ENCODE data around the gene TMEM202. TPM values are rescaled to one million over a fixed set of nuclear protein-coding genes. Genes with fewer than 3 reads are reported as not detected.
"Not testable (repeated sequence)": the region's sequence is repeated elsewhere in the genome, so short reads cannot be mapped to it uniquely, and the experiment has no call there.

The TMEM202 gene
- total RNA-seq, 4 donors from 2014 or later, result not detected

DNA sequence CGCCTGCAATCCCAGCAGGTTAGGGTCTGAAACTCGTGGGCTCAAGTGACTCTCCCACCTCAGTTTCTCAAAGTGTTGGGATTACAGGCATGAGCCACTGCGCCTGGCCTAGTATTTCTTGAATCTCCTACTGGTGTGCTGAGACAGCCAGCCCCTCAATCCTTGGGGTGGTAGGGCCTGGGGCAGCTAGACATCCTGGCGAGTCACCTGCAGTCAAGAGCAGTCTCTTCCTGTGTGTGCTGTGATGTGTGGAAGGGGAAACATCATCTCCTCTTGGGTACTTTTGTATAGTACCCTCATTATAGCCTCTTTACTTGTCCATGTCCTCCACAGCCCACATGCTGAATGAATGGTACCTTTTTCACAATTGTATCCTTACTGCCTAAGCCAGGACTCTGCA is 17.4 kb upstream of the TMEM202 start:
- Histone ChIP-seq H3K9me3 (no peaks in the 10 kb centered on the region), H3K4me1 (peaks cover 5 to 10% of the 10 kb centered on the region in 2 donors), H3K27ac (no peak overlapping the region), H3K36me3 (no peaks in the 10 kb centered on the region), H3K27me3 (no peaks in the 10 kb centered on the region), H3K4me3 (no peak overlapping the region)
- intact Hi-C loops (cut with DNase I; ENCODE audit: low total_unique reads), result no loop called here
- TF ChIP-seq, protein P1, sequence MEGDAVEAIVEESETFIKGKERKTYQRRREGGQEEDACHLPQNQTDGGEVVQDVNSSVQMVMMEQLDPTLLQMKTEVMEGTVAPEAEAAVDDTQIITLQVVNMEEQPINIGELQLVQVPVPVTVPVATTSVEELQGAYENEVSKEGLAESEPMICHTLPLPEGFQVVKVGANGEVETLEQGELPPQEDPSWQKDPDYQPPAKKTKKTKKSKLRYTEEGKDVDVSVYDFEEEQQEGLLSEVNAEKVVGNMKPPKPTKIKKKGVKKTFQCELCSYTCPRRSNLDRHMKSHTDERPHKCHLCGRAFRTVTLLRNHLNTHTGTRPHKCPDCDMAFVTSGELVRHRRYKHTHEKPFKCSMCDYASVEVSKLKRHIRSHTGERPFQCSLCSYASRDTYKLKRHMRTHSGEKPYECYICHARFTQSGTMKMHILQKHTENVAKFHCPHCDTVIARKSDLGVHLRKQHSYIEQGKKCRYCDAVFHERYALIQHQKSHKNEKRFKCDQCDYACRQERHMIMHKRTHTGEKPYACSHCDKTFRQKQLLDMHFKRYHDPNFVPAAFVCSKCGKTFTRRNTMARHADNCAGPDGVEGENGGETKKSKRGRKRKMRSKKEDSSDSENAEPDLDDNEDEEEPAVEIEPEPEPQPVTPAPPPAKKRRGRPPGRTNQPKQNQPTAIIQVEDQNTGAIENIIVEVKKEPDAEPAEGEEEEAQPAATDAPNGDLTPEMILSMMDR (IDR thresholded peaks at IDR 0.05 in 4 of 5, conservative IDR thresholded peaks at IDR 0.05 in 1 of 5), result no peak
- no peak for TF ChIP-seq POLR2A (IDR thresholded peaks at IDR 0.05)
- in situ Hi-C loops (cut with MboI; ENCODE audit: low sequenced_read_pairs in 4 of 4), result no loop called here
- ATAC-seq, result no peak
- DNase-seq, result no peak

DNA sequence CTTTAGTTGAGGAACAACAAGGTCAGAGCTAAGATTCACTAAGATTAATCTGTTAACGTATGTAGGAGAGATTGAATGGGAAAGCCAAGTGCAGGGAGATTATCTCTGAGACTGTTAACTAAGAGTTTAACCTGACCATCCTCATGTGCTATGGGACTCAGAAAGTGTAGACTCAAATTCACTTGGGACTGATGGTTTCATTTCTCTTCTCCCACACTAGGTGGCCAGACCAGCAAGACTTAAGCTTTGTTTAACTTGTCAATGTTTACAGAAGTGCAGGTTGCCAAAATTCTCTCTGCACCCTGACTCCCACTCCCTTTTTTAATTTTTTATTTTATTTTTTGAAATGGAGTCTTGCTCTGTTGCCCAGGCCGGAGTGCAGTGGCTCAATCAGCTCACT is 16.0 kb upstream of the TMEM202 start:
- DNase-seq (no peak), ATAC-seq (no peak)
- no peak overlapping the region for H3K4me3 ChIP-seq
- no peak overlapping the region for H3K27ac ChIP-seq
- intact Hi-C loops (cut with DNase I; ENCODE audit: low total_unique reads), result no loop called here
- in situ Hi-C loops (cut with MboI; ENCODE audit: low sequenced_read_pairs in 4 of 4), result no loop called here
- no peaks in the 10 kb centered on the region for H3K9me3 ChIP-seq
- peaks cover 0 to 1% of the 10 kb centered on the region in 2 donors for H3K4me1 ChIP-seq
- TF ChIP-seq, protein P1 (IDR thresholded peaks at IDR 0.05 in 4 of 5, conservative IDR thresholded peaks at IDR 0.05 in 1 of 5), result no peak
- no peak for TF ChIP-seq POLR2A (IDR thresholded peaks at IDR 0.05)
- H3K36me3 ChIP-seq, result no peaks in the 10 kb centered on the region
- no peaks in the 10 kb centered on the region for H3K27me3 ChIP-seq

DNA sequence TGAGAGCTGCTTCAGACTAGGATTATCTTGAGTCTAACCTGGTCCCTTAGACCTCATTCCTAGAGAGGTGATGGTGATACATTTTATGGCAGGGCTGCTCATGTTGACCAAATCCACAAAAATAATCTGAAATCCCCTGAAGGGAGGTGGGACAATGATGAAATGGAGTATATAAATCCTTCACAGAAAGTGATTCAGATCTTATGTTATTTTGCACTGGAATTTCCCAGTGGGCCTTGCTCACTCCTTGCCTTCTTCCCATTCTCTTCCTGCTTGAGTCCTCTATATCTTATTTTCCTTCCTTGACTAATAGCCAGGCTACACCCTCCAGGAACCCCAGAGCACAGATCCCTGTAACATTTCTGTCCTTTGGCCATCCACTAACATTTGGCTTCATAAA is 10.4 kb upstream of the TMEM202 start:
- Histone ChIP-seq H3K36me3 (no peaks in the 10 kb centered on the region), H3K4me1 (no peaks in the 10 kb centered on the region), H3K27ac (no peak overlapping the region), H3K9me3 (no peaks in the 10 kb centered on the region), H3K4me3 (no peak overlapping the region), H3K27me3 (no peaks in the 10 kb centered on the region)
- TF ChIP-seq POLR2A (IDR thresholded peaks at IDR 0.05), result no peak
- TF ChIP-seq, protein P1 (IDR thresholded peaks at IDR 0.05 in 4 of 5, conservative IDR thresholded peaks at IDR 0.05 in 1 of 5), result no peak
- in situ Hi-C loops (cut with MboI; ENCODE audit: low sequenced_read_pairs in 4 of 4), result no loop called here
- DNase-seq, result no peak
- intact Hi-C loops (cut with DNase I; ENCODE audit: low total_unique reads), result no loop called here
- no peak for ATAC-seq

DNA sequence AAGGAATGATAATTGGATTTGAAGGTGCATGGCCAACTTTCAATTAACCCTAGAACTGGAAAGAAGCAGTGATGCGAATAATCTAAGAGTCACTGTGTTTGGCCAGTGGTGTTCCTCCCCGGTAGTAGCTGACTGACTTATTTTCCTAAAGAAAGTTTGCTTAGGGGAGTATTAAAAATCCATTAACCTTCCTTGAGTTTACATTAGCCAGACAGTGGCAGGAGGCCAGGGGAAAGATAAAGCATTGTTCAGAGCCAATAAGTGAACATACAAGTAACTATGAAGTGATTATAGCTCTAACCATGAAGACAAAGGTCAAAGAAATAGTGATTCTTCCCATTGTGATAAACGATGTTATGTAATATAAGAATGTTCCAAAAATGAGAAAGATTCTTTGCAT is 8.9 kb upstream of the TMEM202 start:
- intact Hi-C loops (cut with DNase I; ENCODE audit: low total_unique reads), result no loop called here
- in situ Hi-C loops (cut with MboI; ENCODE audit: low sequenced_read_pairs in 4 of 4), result no loop called here
- H3K4me1 ChIP-seq, result no peaks in the 10 kb centered on the region
- DNase-seq (no peak), ATAC-seq (no peak)
- H3K27ac ChIP-seq, result no peak overlapping the region
- no peaks in the 10 kb centered on the region for H3K27me3 ChIP-seq
- H3K4me3 ChIP-seq, result no peak overlapping the region
- H3K9me3 ChIP-seq, result no peaks in the 10 kb centered on the region
- no peaks in the 10 kb centered on the region for H3K36me3 ChIP-seq
- TF ChIP-seq POLR2A (IDR thresholded peaks at IDR 0.05), result no peak
- TF ChIP-seq, protein P1 (IDR thresholded peaks at IDR 0.05 in 4 of 5, conservative IDR thresholded peaks at IDR 0.05 in 1 of 5), result no peak

DNA sequence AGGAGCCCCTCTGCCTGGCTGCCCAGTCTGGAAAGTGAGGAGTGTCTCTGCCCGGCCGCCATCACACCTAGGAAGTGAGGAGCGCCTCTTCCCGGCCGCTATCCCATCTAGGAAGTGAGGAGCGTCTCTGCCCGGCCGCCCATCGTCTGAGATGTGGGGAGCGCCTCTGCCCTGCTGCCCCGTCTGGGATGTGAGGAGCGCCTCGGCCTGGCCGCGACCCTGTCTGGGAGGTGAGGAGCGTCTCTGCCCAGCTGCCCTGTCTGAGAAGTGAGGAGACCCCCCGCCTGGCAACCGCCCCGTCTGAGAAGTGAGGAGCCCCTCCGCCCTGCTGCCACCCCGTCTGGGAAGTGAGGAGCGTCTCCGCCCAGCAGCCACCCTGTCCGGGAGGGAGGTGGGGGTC is 1.8 kb upstream of the TMEM202 start:
- intact Hi-C loops (cut with DNase I; ENCODE audit: low total_unique reads); in situ Hi-C loops (cut with MboI; ENCODE audit: low sequenced_read_pairs in 4 of 4): not testable (repeated sequence)

More for the DNA sequence above, 1.8 kb upstream of the TMEM202 start:
- H3K27me3 ChIP-seq, H3K9me3 ChIP-seq, DNase-seq, H3K27ac ChIP-seq, H3K36me3 ChIP-seq, H3K4me3 ChIP-seq, ATAC-seq, H3K4me1 ChIP-seq: not testable (repeated sequence)

Data from gastrocnemius medialis (tissue), 4 donors.